Neural cell (in vitro differentiated cells): ENCODE data around the gene SEC14L3. TPM values are rescaled to one million over a fixed set of nuclear protein-coding genes. Genes with fewer than 3 reads are reported as not detected.
"Not testable (repeated sequence)": the region's sequence is repeated elsewhere in the genome, so short reads cannot be mapped to it uniquely, and the experiment has no call there.

Experiments used
- H2AFZ ChIP-seq: fragments of 200-600, 300-800 bp; sonication (generic), shearing (Covaris generic); 2 replicates; pipeline ENCODE4 v1.6.0; 2014; ENCODE audit warnings: low read depth, mild to moderate bottlenecking, antibody characterized with exemption, low read length, moderate library complexity
- H3F3A ChIP-seq: fragments of 200-600 bp; shearing (Covaris generic); 2 replicates; pipeline ENCODE4 v1.6.1; 2016; ENCODE audit warnings: mild to moderate bottlenecking, moderate library complexity, mixed read lengths, antibody characterized with exemption, low read length; ENCODE audit not compliant: insufficient read depth, poor library complexity, severe bottlenecking
- H3K27ac ChIP-seq: fragments of 200-600, 300-800 bp; sonication (generic), shearing (Covaris generic); 2 replicates; pipeline ENCODE4 v1.5.1; 2014; ENCODE audit warnings: mild to moderate bottlenecking, low read length, moderate library complexity
- H3K27me3 ChIP-seq: fragments of 300-800, 200-600 bp; sonication (generic), shearing (Covaris generic); 2 replicates; pipeline ENCODE4 v1.6.0; 2014; ENCODE audit warnings: mild to moderate bottlenecking, low read depth, low read length, moderate library complexity; ENCODE audit not compliant: insufficient read depth
- H3K36me3 ChIP-seq: fragments of 300-800, 200-600 bp; sonication (generic), shearing (Covaris generic); 2 replicates; pipeline ENCODE4 v1.5.1; 2014; ENCODE audit warnings: mild to moderate bottlenecking, antibody characterized with exemption, low read length, moderate library complexity; ENCODE audit not compliant: insufficient read depth
- H3K4me2 ChIP-seq: fragments of 300-800, 200-600 bp; sonication (generic), shearing (Covaris generic); 2 replicates; pipeline ENCODE4 v1.6.0; 2014; ENCODE audit warnings: mild to moderate bottlenecking, low read length
- H3K4me3 ChIP-seq: fragments of 300-800, 200-600 bp; sonication (generic), shearing (Covaris generic); 2 replicates; pipeline ENCODE4 v1.5.1; 2014; ENCODE audit warnings: mild to moderate bottlenecking, low read length, moderate library complexity
- H3K79me2 ChIP-seq: fragments of 200-600 bp; shearing (Covaris generic); replicated peaks from 2 replicates; pipeline ENCODE4 v1.6.0; 2014; ENCODE audit warnings: mild to moderate bottlenecking, low read length, moderate library complexity; ENCODE audit not compliant: insufficient read depth
- H3K9ac ChIP-seq: fragments of 300-800, 200-600 bp; sonication (generic), shearing (Covaris generic); 2 replicates; pipeline ENCODE4 v1.6.1; 2016; ENCODE audit warnings: mild to moderate bottlenecking, low read length, mixed read lengths
- H3K9me2 ChIP-seq: fragments of 200-600 bp; shearing (Covaris generic); 2 replicates; pipeline ENCODE4 v1.6.1; 2016; ENCODE audit warnings: mild to moderate bottlenecking, low read length, mixed read lengths; ENCODE audit not compliant: insufficient read depth
- H3K9me3 ChIP-seq: fragments of 200-600, 300-800 bp; sonication (generic), shearing (Covaris generic); 2 replicates; pipeline ENCODE4 v1.6.1; 2016; ENCODE audit warnings: mild to moderate bottlenecking, mixed run types, low read length, moderate library complexity, mixed read lengths
- H4K20me1 ChIP-seq: fragments of 200-600 bp; shearing (Covaris generic); 2 replicates; pipeline ENCODE4 v1.6.1; 2016; ENCODE audit warnings: mild to moderate bottlenecking, mixed run types; ENCODE audit not compliant: insufficient read depth
- CTCF ChIP-seq: fragments of 450-650 bp; IDR thresholded peaks from 2 replicates; pipeline ENCODE4 v1.5.1; 2014; ENCODE audit warnings: antibody characterized with exemption, mild to moderate bottlenecking, moderate library complexity; ENCODE audit not compliant: poor library complexity, severe bottlenecking
- EP300 ChIP-seq: fragments of 450-650 bp; conservative IDR thresholded peaks from 2 replicates; pipeline ENCODE4 v1.6.1; 2014; ENCODE audit warnings: antibody characterized with exemption, mild to moderate bottlenecking, moderate library complexity; ENCODE audit not compliant: poor library complexity, severe bottlenecking
- EZH2 ChIP-seq: fragments of 200-600, 300-800 bp; shearing (Covaris generic), sonication (generic); IDR thresholded peaks from 2 replicates; pipeline ENCODE4 v1.6.1; 2014; ENCODE audit warnings: antibody characterized with exemption, low read length, borderline replicate concordance, mild to moderate bottlenecking; ENCODE audit not compliant: insufficient read depth, poor library complexity, severe bottlenecking
- MXI1 ChIP-seq: fragments of 450-650 bp; conservative IDR thresholded peaks from 2 replicates; pipeline ENCODE4 v1.6.1; 2014; ENCODE audit warnings: antibody characterized with exemption, mild to moderate bottlenecking; ENCODE audit not compliant: poor library complexity, severe bottlenecking
- POLR2AphosphoS5 ChIP-seq: IDR thresholded peaks from 2 replicates; pipeline ENCODE4 v1.6.1; 2012
- RAD21 ChIP-seq: fragments of 450-650 bp; conservative IDR thresholded peaks from 2 replicates; pipeline ENCODE4 v1.6.1; 2014; ENCODE audit warnings: antibody characterized with exemption, mild to moderate bottlenecking, moderate library complexity
- REST ChIP-seq: IDR thresholded peaks from 2 replicates; pipeline ENCODE4 v1.6.1; 2012; ENCODE audit warnings: borderline replicate concordance
- SMC3 ChIP-seq: fragments of 450-650 bp; conservative IDR thresholded peaks from 2 replicates; pipeline ENCODE4 v1.6.1; 2014; ENCODE audit warnings: antibody characterized with exemption, mild to moderate bottlenecking, moderate library complexity; ENCODE audit not compliant: poor library complexity
- TAF1 ChIP-seq: IDR thresholded peaks from 2 replicates; pipeline ENCODE4 v1.6.1; 2012; ENCODE audit warnings: low read depth
- polyA plus RNA-seq: library from polyadenylated mRNA; depleted of rRNA; stranded (reverse); fragments of >200 nt; gene quantifications from 2 replicates; pipeline ENCODE4 v1.2.3, GENCODE V29; 2014

The SEC14L3 gene
- polyA plus RNA-seq, 1 donor from 2014 or later = not detected

- Histone ChIP-seq H3K4me3 (no peak overlapping the region), H3F3A (no peaks in the 10 kb centered on the region), H3K36me3 (no peaks in the 10 kb centered on the region), H2AFZ (no peak overlapping the region), H3K4me2 (no peak overlapping the region), H3K27ac (no peak overlapping the region), H3K9ac (no peak overlapping the region), H3K9me3 (no peaks in the 10 kb centered on the region), H3K9me2 (no peaks in the 10 kb centered on the region), H3K79me2 (no peaks in the 10 kb centered on the region), H4K20me1 (no peaks in the 10 kb centered on the region), H3K27me3 (no peaks in the 10 kb centered on the region)
- TF ChIP-seq POLR2AphosphoS5 (no peak), RAD21 (no peak), REST (no peak), EP300 (no peak), CTCF (no peak), SMC3 (no peak), EZH2 (no peak), MXI1 (no peak), TAF1 (no peak)
Measured at GRCh38 chr22:30452861-30453260, 19.0 kb downstream of the SEC14L3 start.

GRCh38 chr22:30451488-30451887, 20.3 kb downstream of the SEC14L3 start:
- H3K4me3 ChIP-seq, H3K27me3 ChIP-seq, H3K9me2 ChIP-seq, H3K9me3 ChIP-seq, H2AFZ ChIP-seq, H3K27ac ChIP-seq, H3K4me2 ChIP-seq, H3F3A ChIP-seq, H4K20me1 ChIP-seq, H3K9ac ChIP-seq, H3K79me2 ChIP-seq, H3K36me3 ChIP-seq: not testable (repeated sequence)

- no peaks in the 10 kb centered on the region for H3K9me2 ChIP-seq
- H3K27ac ChIP-seq = no peak overlapping the region
- H3K79me2 ChIP-seq = no peaks in the 10 kb centered on the region
- H3K4me3 ChIP-seq = no peak overlapping the region
- H2AFZ ChIP-seq = no peak overlapping the region
- TF ChIP-seq EP300 = no peak
- no peak for TF ChIP-seq REST
- TF ChIP-seq POLR2AphosphoS5 = no peak
- no peak for TF ChIP-seq TAF1
- TF ChIP-seq CTCF = no peak
- TF ChIP-seq EZH2 = no peak
- no peak for TF ChIP-seq SMC3
- no peak for TF ChIP-seq MXI1
- TF ChIP-seq RAD21 = no peak
- H3K9me3 ChIP-seq = no peaks in the 10 kb centered on the region
- no peak overlapping the region for H3K9ac ChIP-seq
- H4K20me1 ChIP-seq = no peaks in the 10 kb centered on the region
- no peaks in the 10 kb centered on the region for H3K27me3 ChIP-seq
- no peaks in the 10 kb centered on the region for H3F3A ChIP-seq
- H3K4me2 ChIP-seq = no peak overlapping the region
- no peaks in the 10 kb centered on the region for H3K36me3 ChIP-seq
Measured at GRCh38 chr22:30447656-30448055, 24.2 kb downstream of the SEC14L3 start.
